Measurements from ENCODE around the gene NINL.

NINL gene

DNA sequence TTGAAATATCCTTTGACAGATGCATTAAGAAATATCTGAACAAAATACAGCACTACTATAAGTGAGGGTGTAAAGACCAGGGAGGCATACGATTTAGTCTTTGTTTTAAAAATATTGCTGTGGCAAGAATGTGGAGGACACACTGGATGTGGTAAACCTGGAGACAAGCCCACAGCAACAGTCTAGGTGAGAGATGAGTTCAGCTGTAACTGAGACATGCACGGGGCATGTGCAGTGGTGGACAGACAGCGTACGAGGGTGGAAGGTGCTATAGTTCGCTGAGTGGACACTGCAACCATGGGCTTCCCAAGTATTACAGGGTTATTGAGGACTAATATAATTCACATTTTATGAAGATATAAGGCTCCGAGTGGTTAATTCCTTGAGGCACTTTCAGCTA lies 36.7 kb upstream of the NINL start:
- H2AFZ ChIP-seq: no peak overlapping the region
- H3K27ac ChIP-seq: no peak overlapping the region
- TF ChIP-seq, protein P1, sequence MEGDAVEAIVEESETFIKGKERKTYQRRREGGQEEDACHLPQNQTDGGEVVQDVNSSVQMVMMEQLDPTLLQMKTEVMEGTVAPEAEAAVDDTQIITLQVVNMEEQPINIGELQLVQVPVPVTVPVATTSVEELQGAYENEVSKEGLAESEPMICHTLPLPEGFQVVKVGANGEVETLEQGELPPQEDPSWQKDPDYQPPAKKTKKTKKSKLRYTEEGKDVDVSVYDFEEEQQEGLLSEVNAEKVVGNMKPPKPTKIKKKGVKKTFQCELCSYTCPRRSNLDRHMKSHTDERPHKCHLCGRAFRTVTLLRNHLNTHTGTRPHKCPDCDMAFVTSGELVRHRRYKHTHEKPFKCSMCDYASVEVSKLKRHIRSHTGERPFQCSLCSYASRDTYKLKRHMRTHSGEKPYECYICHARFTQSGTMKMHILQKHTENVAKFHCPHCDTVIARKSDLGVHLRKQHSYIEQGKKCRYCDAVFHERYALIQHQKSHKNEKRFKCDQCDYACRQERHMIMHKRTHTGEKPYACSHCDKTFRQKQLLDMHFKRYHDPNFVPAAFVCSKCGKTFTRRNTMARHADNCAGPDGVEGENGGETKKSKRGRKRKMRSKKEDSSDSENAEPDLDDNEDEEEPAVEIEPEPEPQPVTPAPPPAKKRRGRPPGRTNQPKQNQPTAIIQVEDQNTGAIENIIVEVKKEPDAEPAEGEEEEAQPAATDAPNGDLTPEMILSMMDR (IDR thresholded peaks at IDR 0.05): no peak
- no peaks in the 10 kb centered on the region for H3K27me3 ChIP-seq (ENCODE audit: control insufficient read depth, insufficient read depth, low read length)
- H3K4me2 ChIP-seq (ENCODE audit: low read length): no peak overlapping the region
- no peak overlapping the region for H3K4me3 ChIP-seq (ENCODE audit: low read depth, low read length)
- H3K9ac ChIP-seq: no peak overlapping the region
- no peaks in the 10 kb centered on the region for H3K9me3 ChIP-seq (ENCODE audit: control insufficient read depth, low read length)
- peaks cover 2% of the 10 kb centered on the region for H3K79me2 ChIP-seq
- no peaks in the 10 kb centered on the region for H3K4me1 ChIP-seq
- no peaks in the 10 kb centered on the region for H3K36me3 ChIP-seq (ENCODE audit: control insufficient read depth, insufficient read depth, low read length)

DNA sequence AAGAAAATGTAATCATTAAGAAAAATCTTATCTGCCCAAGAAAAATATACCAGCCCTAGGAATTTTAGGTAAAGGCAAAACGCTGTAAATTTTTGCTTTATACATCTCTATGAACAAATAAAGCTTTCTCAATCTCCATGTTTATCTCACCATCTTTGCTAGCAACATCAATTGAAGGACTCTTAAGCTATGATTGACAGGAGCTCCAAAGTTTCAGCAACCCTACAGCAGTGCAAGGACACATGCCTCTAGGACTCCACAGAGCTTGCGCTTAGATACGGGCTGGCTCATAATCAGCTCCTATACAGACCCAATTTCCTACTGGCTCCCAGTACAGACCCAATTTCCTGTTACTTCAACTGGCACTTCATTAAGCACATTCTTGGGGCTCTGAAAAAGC lies 34.2 kb upstream of the NINL start:
- Histone ChIP-seq H3K9ac (no peak overlapping the region), H3K4me2 (ENCODE audit: low read length) (no peak overlapping the region), H3K79me2 (peaks cover 2% of the 10 kb centered on the region), H2AFZ (no peak overlapping the region), H3K4me3 (ENCODE audit: low read depth, low read length) (no peak overlapping the region), H3K27me3 (ENCODE audit: control insufficient read depth, insufficient read depth, low read length) (no peaks in the 10 kb centered on the region), H3K36me3 (ENCODE audit: control insufficient read depth, insufficient read depth, low read length) (no peaks in the 10 kb centered on the region), H3K27ac (no peak overlapping the region), H3K4me1 (no peaks in the 10 kb centered on the region), H3K9me3 (ENCODE audit: control insufficient read depth, low read length) (no peaks in the 10 kb centered on the region)
- TF ChIP-seq, protein P1 (IDR thresholded peaks at IDR 0.05): no peak

DNA sequence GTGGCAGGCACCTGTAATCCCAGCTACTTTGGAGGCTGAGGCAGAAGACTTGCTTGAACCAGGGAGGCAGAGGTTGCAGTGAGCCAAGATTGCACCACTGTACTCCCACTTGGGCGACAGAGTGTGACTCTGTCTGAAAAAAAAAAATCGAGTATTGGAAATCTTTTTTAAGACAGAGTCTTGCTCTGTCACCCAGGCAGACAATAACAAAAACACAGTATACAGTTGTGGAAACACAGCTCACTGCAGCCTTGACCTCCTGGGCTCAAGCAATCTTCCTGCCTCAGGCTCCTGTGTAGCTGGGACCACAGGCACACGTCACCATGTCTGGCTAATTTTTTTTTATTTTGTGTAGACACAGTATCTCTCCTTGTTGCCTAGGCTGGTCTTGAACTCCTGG lies 23.4 kb upstream of the NINL start:
- H3K27me3 ChIP-seq (ENCODE audit: control insufficient read depth, insufficient read depth, low read length): no peaks in the 10 kb centered on the region
- H3K9ac ChIP-seq: no peak overlapping the region
- no peaks in the 10 kb centered on the region for H3K9me3 ChIP-seq (ENCODE audit: control insufficient read depth, low read length)
- H3K4me3 ChIP-seq (ENCODE audit: low read depth, low read length): no peak overlapping the region
- no peak overlapping the region for H3K4me2 ChIP-seq (ENCODE audit: low read length)
- H3K36me3 ChIP-seq (ENCODE audit: control insufficient read depth, insufficient read depth, low read length): no peaks in the 10 kb centered on the region
- H3K4me1 ChIP-seq: no peaks in the 10 kb centered on the region
- H3K27ac ChIP-seq: no peak overlapping the region
- H2AFZ ChIP-seq: no peak overlapping the region
- H3K79me2 ChIP-seq: no peaks in the 10 kb centered on the region
- TF ChIP-seq, protein P1 (IDR thresholded peaks at IDR 0.05): no peak

DNA sequence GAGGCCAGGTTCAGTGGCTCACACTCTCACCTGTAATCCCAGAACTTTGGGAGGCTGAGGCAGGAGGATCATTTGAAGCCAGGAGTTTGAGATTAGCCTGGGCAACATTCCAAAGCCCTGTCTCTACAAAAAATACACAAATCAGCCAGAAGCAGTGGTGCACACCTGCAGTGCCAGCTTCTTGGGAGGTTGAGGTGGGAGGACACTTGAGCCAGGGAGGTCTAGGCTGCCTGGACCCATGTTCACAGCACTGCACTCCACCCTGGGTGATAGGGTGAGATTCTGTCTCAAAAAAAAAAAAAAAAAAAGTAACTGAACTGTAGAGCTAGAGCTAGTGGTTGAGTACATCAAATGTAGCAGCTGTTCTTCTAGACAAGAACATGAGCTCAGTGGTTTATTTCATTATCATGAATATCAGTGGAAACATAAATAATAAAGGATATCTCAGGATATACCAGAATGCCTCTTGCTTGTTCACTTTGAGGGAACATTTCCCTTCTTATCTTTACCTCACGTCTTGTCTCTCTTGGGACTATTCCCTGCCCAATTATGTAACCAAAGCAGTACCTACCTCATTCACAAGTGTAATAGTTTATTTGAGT lies 20.9 kb upstream of the NINL start:
- Histone ChIP-seq H3K36me3 (ENCODE audit: control insufficient read depth, insufficient read depth, low read length) (no peaks in the 10 kb centered on the region), H3K9me3 (ENCODE audit: control insufficient read depth, low read length) (no peaks in the 10 kb centered on the region), H3K4me2 (ENCODE audit: low read length) (no peak overlapping the region), H3K4me1 (no peaks in the 10 kb centered on the region), H2AFZ (no peak overlapping the region), H3K79me2 (no peaks in the 10 kb centered on the region), H3K9ac (no peak overlapping the region), H3K27ac (no peak overlapping the region), H3K27me3 (ENCODE audit: control insufficient read depth, insufficient read depth, low read length) (no peaks in the 10 kb centered on the region), H3K4me3 (ENCODE audit: low read depth, low read length) (no peak overlapping the region)
- TF ChIP-seq, protein P1 (IDR thresholded peaks at IDR 0.05): no peak

DNA sequence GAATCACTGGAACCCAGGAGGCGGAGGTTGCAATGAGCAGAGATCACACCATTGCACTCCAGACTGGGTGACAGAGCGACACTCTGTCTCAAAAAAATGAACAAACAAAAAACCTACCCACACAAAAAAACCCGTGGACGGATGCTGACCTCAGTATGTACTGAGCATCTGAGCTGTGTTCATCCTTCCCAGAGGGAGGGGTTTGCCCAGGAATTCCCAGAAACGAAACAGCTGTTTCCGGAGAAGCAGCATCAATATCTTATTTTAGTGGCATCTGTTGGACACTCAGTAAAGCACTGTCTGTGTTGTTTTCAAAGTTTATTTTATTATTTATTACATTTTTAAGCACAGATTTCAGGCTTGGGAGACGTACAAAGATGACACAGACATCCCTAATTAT lies 19.8 kb upstream of the NINL start:
- H3K4me3 ChIP-seq (ENCODE audit: low read depth, low read length): no peak overlapping the region
- peaks cover 9% of the 10 kb centered on the region for H3K4me1 ChIP-seq
- H3K9ac ChIP-seq: no peak overlapping the region
- no peak overlapping the region for H3K27ac ChIP-seq
- H3K79me2 ChIP-seq: no peaks in the 10 kb centered on the region
- no peak overlapping the region for H3K4me2 ChIP-seq (ENCODE audit: low read length)
- H2AFZ ChIP-seq: no peak overlapping the region
- no peaks in the 10 kb centered on the region for H3K9me3 ChIP-seq (ENCODE audit: control insufficient read depth, low read length)
- TF ChIP-seq, protein P1 (IDR thresholded peaks at IDR 0.05): no peak
- H3K36me3 ChIP-seq (ENCODE audit: control insufficient read depth, insufficient read depth, low read length): no peaks in the 10 kb centered on the region
- no peaks in the 10 kb centered on the region for H3K27me3 ChIP-seq (ENCODE audit: control insufficient read depth, insufficient read depth, low read length)

Measured in parathyroid adenoma (tissue), 2 donors.